SK-N-MC (cell line): ENCODE data around the gene NAT14.

Source experiments
- EZH2 ChIP-seq: fragments of 200-600 bp; sonication (generic); IDR thresholded peaks from one replicate; pipeline ENCODE4 v1.6.1; 2017; ENCODE audit warnings: antibody characterized with exemption
- FOXP2 ChIP-seq: optimal IDR thresholded peaks from 2 replicates; pipeline ENCODE3; 2011; ENCODE audit warnings: mild to moderate bottlenecking, moderate library complexity; ENCODE audit not compliant: insufficient read depth; ENCODE audit errors: extremely low read length, control extremely low read depth
- POLR2AphosphoS5 ChIP-seq: IDR thresholded peaks from 2 replicates; pipeline ENCODE4 v1.6.1; 2012; ENCODE audit warnings: mild to moderate bottlenecking, low read depth, low read length, borderline replicate concordance

DNA sequence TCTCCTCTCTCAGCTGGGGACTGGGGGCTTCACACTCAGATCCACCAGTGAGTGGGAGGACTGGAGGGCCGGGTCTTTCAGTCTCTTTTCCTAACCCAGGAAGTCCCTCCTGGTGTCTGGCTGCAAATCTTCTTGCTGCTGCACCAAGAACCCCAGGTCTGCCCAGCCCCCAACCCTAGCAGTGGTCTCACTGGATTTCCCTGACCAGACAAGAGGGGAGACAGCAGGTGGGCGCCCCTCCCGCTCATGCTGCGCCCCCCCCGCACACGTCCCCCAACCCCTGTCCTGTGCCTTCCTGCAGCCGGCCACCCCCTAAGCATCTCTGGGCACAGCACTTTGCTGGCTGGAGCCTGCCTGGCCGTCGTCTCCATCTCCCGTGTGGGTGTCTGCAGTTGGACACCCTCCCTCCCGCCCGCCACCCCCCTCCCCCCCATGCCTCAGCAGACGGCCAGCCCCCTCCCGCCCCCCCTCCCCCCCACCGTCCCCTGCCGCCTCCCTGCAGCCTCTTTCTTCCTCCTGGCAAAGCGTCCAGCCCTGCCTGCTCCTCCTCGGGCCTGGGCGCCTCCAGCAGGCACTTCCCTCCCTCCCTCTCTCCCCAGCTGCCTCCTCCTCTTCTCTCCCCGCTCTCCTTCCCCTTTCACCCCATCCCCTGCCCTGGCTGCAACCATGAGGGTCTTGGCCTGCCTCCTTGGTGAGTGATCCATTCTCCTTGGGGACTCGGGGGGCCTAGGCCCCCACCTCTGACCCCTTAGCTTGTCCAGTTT, 3.1 kb downstream of the NAT14 start, which contains the start of gene SSC5D:
- no peak for TF ChIP-seq EZH2
- TF ChIP-seq POLR2AphosphoS5, result no peak
- no peak for TF ChIP-seq FOXP2
